ENCODE results near the gene HIGD1A. TPM values are rescaled to one million over a fixed set of nuclear protein-coding genes. Genes with fewer than 3 reads are reported as not detected.

The HIGD1A gene
- total and polyA plus RNA-seq, 2 of the 8 experiments (the other 6 are each of a cell fraction or from before 2014, with no cell fraction given): 67.3 to 95.4 TPM

- Histone ChIP-seq H3K4me2 (ENCODE audit: insufficient read depth in 1 of 2, low read depth in 2 of 2, low read length in 2 of 2) (no peak overlapping the region), H2AFZ (ENCODE audit: low read length) (no peak overlapping the region), H4K20me1 (replicated peaks in 1 of 2; ENCODE audit: control insufficient read depth in 1 of 2, insufficient read depth in 2 of 2, low read length in 2 of 2) (no peaks in the 10 kb centered on the region), H3K79me2 (ENCODE audit: control insufficient read depth in 1 of 2, insufficient read depth in 2 of 2, low read length in 2 of 2) (no peaks in the 10 kb centered on the region), H3K56ac (replicated peaks; ENCODE audit: insufficient read length, low read depth, low read length) (no peak overlapping the region), H2AK5ac (ENCODE audit: low read depth, low read length) (no peak overlapping the region), H3K27me3 (replicated peaks in 1 of 4; ENCODE audit: control insufficient read depth in 3 of 4, extremely low read depth in 1 of 4, insufficient read depth in 3 of 4, low read length in 3 of 4) (no peaks in the 10 kb centered on the region), H2BK20ac (ENCODE audit: low read length) (no peak overlapping the region), H3K4me1 (replicated peaks in 1 of 4; ENCODE audit: control insufficient read depth in 3 of 4, insufficient read depth in 4 of 4, low read length in 3 of 4) (no peaks in the 10 kb centered on the region), H4K91ac (replicated peaks; ENCODE audit: insufficient read length, low read length) (no peak overlapping the region), H3K18ac (ENCODE audit: extremely low read depth, low read length) (no peak overlapping the region), H3K79me1 (ENCODE audit: low read depth, low read length) (no peaks in the 10 kb centered on the region), H3K4ac (replicated peaks; ENCODE audit: insufficient read length, low read depth, low read length) (no peak overlapping the region), H2BK15ac (ENCODE audit: low read length) (no peak overlapping the region), H3K36me3 (ENCODE audit: control insufficient read depth in 2 of 4, insufficient read depth in 4 of 4, low read length in 3 of 4) (no peaks in the 10 kb centered on the region), H3K9me3 (ENCODE audit: insufficient read depth in 2 of 2, low read depth in 1 of 2, low read length in 1 of 2) (no peaks in the 10 kb centered on the region), H3K4me3 (ENCODE audit: extremely low read depth in 1 of 4, insufficient read depth in 2 of 4, low read depth in 3 of 4, low read length in 4 of 4) (no peak overlapping the region), H2BK12ac (ENCODE audit: low read depth, low read length) (no peak overlapping the region), H4K8ac (ENCODE audit: extremely low read depth, insufficient read depth, low read length) (no peak overlapping the region), H2BK5ac (ENCODE audit: low read depth, low read length) (no peak overlapping the region), H2BK120ac (replicated peaks; ENCODE audit: low read depth, low read length) (no peak overlapping the region), H3K14ac (ENCODE audit: insufficient read length) (no peak overlapping the region), H3K27ac (ENCODE audit: low read depth, low read length) (no peak overlapping the region; the same call in 1 of the 2 replicates), H3K23me2 (ENCODE audit: low read depth, low read length) (no peaks in the 10 kb centered on the region), H3K23ac (ENCODE audit: insufficient read length) (no peak overlapping the region), H3K9ac (replicated peaks in 1 of 4; ENCODE audit: extremely low read depth in 1 of 4, low read depth in 3 of 4, low read length in 3 of 4) (no peak overlapping the region), H4K5ac (ENCODE audit: insufficient read length, low read depth, low read length) (no peak overlapping the region)
- ChIA-PET CTCF (ENCODE audit: partially characterized antibody) (interaction anchor here (0.9 to 4.0 kb wide), 22 partner anchors 9 to 209 kb away, joined by 3 to 47 read pairs (median 4); no protein-coding TSS in a partner anchor), POLR2A (ENCODE audit: partially characterized antibody) (no interaction called here)
- FAIRE-seq (no peak), DNase-seq (ENCODE audit: low read depth in 1 of 2, low spot score in 2 of 2) (peak in 1 of 2 experiments; percentile 26)
- 93% methylated on average over 6 of the region's 6 CpGs; no CpG with 5 or more reads in 1 of the 2 experiments for WGBS, 2 experiments (ENCODE audit: extremely low coverage in 1 of 2, insufficient coverage in 1 of 2, insufficient read length in 1 of 2, insufficient replicate concordance in 2 of 2, low coverage in 1 of 2, low lambda C conversion rate in 2 of 2, missing lambda C conversion rate in 1 of 2)
- TF ChIP-seq POU5F1 (IDR thresholded peaks at IDR 0.05; ENCODE audit: low read depth, low read length): no peak
- no peak for TF ChIP-seq HDAC2 (IDR thresholded peaks at IDR 0.05; ENCODE audit: borderline replicate concordance in 1 of 2, low read depth in 2 of 2, low read length in 2 of 2)
- TF ChIP-seq CTCF (IDR thresholded peaks at IDR 0.05; ENCODE audit: control extremely low read depth in 1 of 3, insufficient read depth in 1 of 3, low read depth in 1 of 3, low read length in 3 of 3): no peak
- TF ChIP-seq POLR2A (IDR thresholded peaks at IDR 0.05; ENCODE audit: control extremely low read depth in 1 of 2, low read depth in 2 of 2, low read length in 2 of 2): no peak
- no peak for TF ChIP-seq BCL11A (IDR thresholded peaks at IDR 0.05; ENCODE audit: low read depth in 2 of 2, low read length in 2 of 2)
- no peak for TF ChIP-seq EGR1 (IDR thresholded peaks at IDR 0.05; ENCODE audit: borderline replicate concordance, low read depth, low read length)
- TF ChIP-seq JUN (IDR thresholded peaks at IDR 0.05; ENCODE audit: low read depth, low read length): no peak
- no peak for TF ChIP-seq CHD2 (IDR thresholded peaks at IDR 0.05; ENCODE audit: low read length)
- TF ChIP-seq YY1 (IDR thresholded peaks at IDR 0.05; ENCODE audit: low read depth, low read length): no peak
- no peak for TF ChIP-seq EP300 (IDR thresholded peaks at IDR 0.05; ENCODE audit: borderline replicate concordance in 1 of 2, low read depth in 2 of 2, low read length in 2 of 2)
- no peak for TF ChIP-seq SRF (IDR thresholded peaks at IDR 0.05; ENCODE audit: low read depth, low read length)
- no peak for TF ChIP-seq SIX5 (IDR thresholded peaks at IDR 0.05; ENCODE audit: low read depth, low read length)
Observed at GRCh38 chr3:42756681-42757213, 47.5 kb downstream of the HIGD1A start.

All from H1 (cell line).